PC-9 (cell line): Measurements from ENCODE around the gene TAS1R3. TPM values are rescaled to one million over a fixed set of nuclear protein-coding genes. Genes with fewer than 3 reads are reported as not detected.

ENCODE experiments used
- BruUV-seq: library from RNA; stranded (reverse); fragments of 400-500 nt; replicated peaks from 2 replicates; lab custom pipeline; 2021; lab: Mats Ljungman, UMichigan
- CTCF ChIA-PET: fragments of 300-600 bp; sonication (Branson Sonifier 250); formaldehyde crosslinking; loops from one replicate; lab custom pipeline; 2022; ENCODE audit warnings: antibody characterized with exemption; lab: Charles Lee
- POLR2A ChIA-PET: fragments of 300-600 bp; sonication (Branson Sonifier 250); formaldehyde crosslinking; loops from one replicate; lab custom pipeline; 2022; ENCODE audit warnings: antibody characterized with exemption; ENCODE audit not compliant: unreplicated experiment; lab: Charles Lee
- DNase-seq, 2 experiments: peaks; one replicate each; pipeline versions ENCODE4 v3.0.0 to v3.0.0-alpha.2; 2015 to 2022; ENCODE audit warnings: mixed read lengths in 1 of 2
- H2AFZ ChIP-seq: fragments of 200-600 bp; sonication (generic); 2 replicates; pipeline ENCODE4 v1.8.1; 2017; ENCODE audit warnings: antibody characterized with exemption
- H3F3A ChIP-seq: fragments of 200-600 bp; sonication (generic); 2 replicates; pipeline ENCODE4 v1.8.1; 2017; ENCODE audit warnings: antibody characterized with exemption, mild to moderate bottlenecking, low read depth; ENCODE audit not compliant: insufficient read depth
- H3K27ac ChIP-seq: fragments of 200-600 bp; sonication (generic); 2 replicates; pipeline ENCODE4 v1.6.1; 2016; ENCODE audit warnings: mixed run types
- H3K27me3 ChIP-seq: fragments of 200-600 bp; sonication (generic); 2 replicates; pipeline ENCODE4 v1.6.1; 2016; ENCODE audit warnings: low read depth, mixed run types; ENCODE audit not compliant: insufficient read depth
- H3K36me3 ChIP-seq: fragments of 200-600 bp; sonication (generic); 2 replicates; pipeline ENCODE4 v1.6.1; 2016; ENCODE audit warnings: low read depth, mixed run types
- H3K4me1 ChIP-seq: fragments of 200-600 bp; sonication (generic); replicated peaks from 2 replicates; pipeline ENCODE4 v1.6.1; 2016; ENCODE audit warnings: mixed run types; ENCODE audit not compliant: insufficient read depth
- H3K4me2 ChIP-seq: fragments of 200-600 bp; sonication (generic); 2 replicates; pipeline ENCODE4 v1.6.1; 2017; ENCODE audit warnings: mixed run types
- H3K4me3 ChIP-seq: fragments of 200-600 bp; sonication (generic); 2 replicates; pipeline ENCODE4 v1.6.1; 2016; ENCODE audit warnings: mixed run types
- H3K79me2 ChIP-seq: fragments of 200-600 bp; sonication (generic); 2 replicates; pipeline ENCODE4 v1.6.1; 2017; ENCODE audit warnings: low read depth, mixed run types
- H3K9me2 ChIP-seq: fragments of 200-600 bp; sonication (generic); 2 replicates; pipeline ENCODE4 v1.8.1; 2017; ENCODE audit warnings: mild to moderate bottlenecking; ENCODE audit not compliant: insufficient read depth
- H3K9me3 ChIP-seq: fragments of 200-600 bp; sonication (generic); 2 replicates; pipeline ENCODE4 v1.8.1; 2016; ENCODE audit warnings: low read depth; ENCODE audit not compliant: insufficient read depth
- H4K20me1 ChIP-seq: fragments of 200-600 bp; sonication (generic); 2 replicates; pipeline ENCODE4 v1.8.1; 2017; ENCODE audit not compliant: insufficient read depth
- CTCF ChIP-seq: fragments of 200-600 bp; sonication (generic); conservative IDR thresholded peaks from 2 replicates; pipeline ENCODE4 v1.6.1; 2017; ENCODE audit warnings: mixed run types, antibody characterized with exemption, mild to moderate bottlenecking, moderate library complexity
- EZH2 ChIP-seq: fragments of 200-600 bp; sonication (generic); IDR thresholded peaks from 2 replicates; pipeline ENCODE4 v1.8.0; 2017; ENCODE audit warnings: antibody characterized with exemption, low read depth
- intact Hi-C: fragments of 100-400 bp; cut with micrococcal nuclease; formaldehyde crosslinking; loops from one replicate; pipeline ENCODE4 v1.10.0; 2022; ENCODE audit not compliant: unreplicated experiment
- total RNA-seq: library from RNA; stranded (reverse); gene quantifications from 2 replicates; pipeline ENCODE4 v1.2.3, GENCODE V29; 2021

TAS1R3 gene
- total RNA-seq, 1 experiment from 2014 or later: 0.57 TPM

- no peaks in the 10 kb centered on the region for H3K9me2 ChIP-seq
- H2AFZ ChIP-seq: no peak overlapping the region
- ChIA-PET CTCF (no interaction called here), POLR2A (no interaction called here)
- peaks cover 9% of the 10 kb centered on the region for H4K20me1 ChIP-seq
- TF ChIP-seq EZH2 (no peak), CTCF (no peak)
- H3K27me3 ChIP-seq: no peaks in the 10 kb centered on the region
- no peak overlapping the region for H3K4me2 ChIP-seq
- no peaks in the 10 kb centered on the region for H3K79me2 ChIP-seq
- no peaks in the 10 kb centered on the region; the same call in 1 of the 2 replicates for H3K36me3 ChIP-seq
- peaks cover 25% of the 10 kb centered on the region; the same call in 1 of the 2 replicates for H3F3A ChIP-seq
- H3K9me3 ChIP-seq: no peaks in the 10 kb centered on the region
- peaks cover 17% of the 10 kb centered on the region for H3K4me1 ChIP-seq
- intact Hi-C loops: no loop called here
- DNase-seq: no peak
- BruUV-seq: no TSS peak
- H3K4me3 ChIP-seq: no peak overlapping the region
- H3K27ac ChIP-seq: no peak overlapping the region
Observed at GRCh38 chr1:1334835-1335234, 3.8 kb downstream of the TAS1R3 start.

- ChIA-PET CTCF (no interaction called here), POLR2A (no interaction called here)
- intact Hi-C loops: no loop called here
- H3K9me2 ChIP-seq: no peaks in the 10 kb centered on the region
- 0 out of 2 replicates have a peak, but pooled peaks cover 2% of the 10 kb centered on the region for H3K79me2 ChIP-seq
- BruUV-seq: TSS peak; percentile 22
- H4K20me1 ChIP-seq: peaks cover 9% of the 10 kb centered on the region
- no peak overlapping the region for H3K27ac ChIP-seq
- no peaks in the 10 kb centered on the region; the same call in 1 of the 2 replicates for H3K36me3 ChIP-seq
- H2AFZ ChIP-seq: no peak overlapping the region
- TF ChIP-seq CTCF: no peak
- no peak for TF ChIP-seq EZH2
- no peaks in the 10 kb centered on the region for H3K9me3 ChIP-seq
- H3K4me3 ChIP-seq: no peak overlapping the region
- no peak for DNase-seq
- no peak overlapping the region for H3K4me2 ChIP-seq
- no peaks in the 10 kb centered on the region for H3K27me3 ChIP-seq
- peaks cover 14% of the 10 kb centered on the region for H3K4me1 ChIP-seq
- H3F3A ChIP-seq: peaks cover 20% of the 10 kb centered on the region; the same call in 1 of the 2 replicates
Observed at GRCh38 chr1:1335283-1335682, 4.2 kb downstream of the TAS1R3 start.

- intact Hi-C loops: no loop called here
- Histone ChIP-seq H4K20me1 (peaks cover 9% of the 10 kb centered on the region), H3K4me2 (no peak overlapping the region), H3K4me3 (no peak overlapping the region), H3K27me3 (no peaks in the 10 kb centered on the region), H3K27ac (no peak overlapping the region), H3K9me3 (no peaks in the 10 kb centered on the region), H2AFZ (no peak overlapping the region), H3K4me1 (peaks cover 9% of the 10 kb centered on the region), H3K9me2 (no peaks in the 10 kb centered on the region), H3K36me3 (no peaks in the 10 kb centered on the region; the same call in 1 of the 2 replicates), H3F3A (peaks cover 15% of the 10 kb centered on the region; the same call in 1 of the 2 replicates), H3K79me2 (peaks cover 7% of the 10 kb centered on the region)
- BruUV-seq: no TSS peak
- ChIA-PET POLR2A (no interaction called here), CTCF (no interaction called here)
- DNase-seq: no peak
- TF ChIP-seq CTCF: no peak
- TF ChIP-seq EZH2: no peak
Observed at GRCh38 chr1:1335792-1336248, 4.7 kb downstream of the TAS1R3 start.
